Measurements from ENCODE around the gene RTN4R. TPM values are rescaled to one million over a fixed set of nuclear protein-coding genes. Genes with fewer than 3 reads are reported as not detected.

The RTN4R gene
- total and polyA plus RNA-seq, 2 of the 8 experiments (the other 6 are each of a cell fraction or from before 2014, with no cell fraction given), result 21.8 to 41.3 TPM

- TF ChIP-seq, protein P1, sequence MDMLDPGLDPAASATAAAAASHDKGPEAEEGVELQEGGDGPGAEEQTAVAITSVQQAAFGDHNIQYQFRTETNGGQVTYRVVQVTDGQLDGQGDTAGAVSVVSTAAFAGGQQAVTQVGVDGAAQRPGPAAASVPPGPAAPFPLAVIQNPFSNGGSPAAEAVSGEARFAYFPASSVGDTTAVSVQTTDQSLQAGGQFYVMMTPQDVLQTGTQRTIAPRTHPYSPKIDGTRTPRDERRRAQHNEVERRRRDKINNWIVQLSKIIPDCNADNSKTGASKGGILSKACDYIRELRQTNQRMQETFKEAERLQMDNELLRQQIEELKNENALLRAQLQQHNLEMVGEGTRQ (IDR thresholded peaks at IDR 0.05; ENCODE audit: low read length), result no peak
- TF ChIP-seq ASH2L (IDR thresholded peaks at IDR 0.05; ENCODE audit: low read length) (no peak), SIX5 (IDR thresholded peaks at IDR 0.05; ENCODE audit: low read depth, low read length) (no peak), TCF12 (IDR thresholded peaks at IDR 0.05; ENCODE audit: low read depth, low read length) (no peak), SP1 (IDR thresholded peaks at IDR 0.05; ENCODE audit: low read depth, low read length) (no peak), KDM4A (IDR thresholded peaks at IDR 0.05; ENCODE audit: low read depth, low read length, severe bottlenecking) (no peak)
- TF ChIP-seq, protein P2, sequence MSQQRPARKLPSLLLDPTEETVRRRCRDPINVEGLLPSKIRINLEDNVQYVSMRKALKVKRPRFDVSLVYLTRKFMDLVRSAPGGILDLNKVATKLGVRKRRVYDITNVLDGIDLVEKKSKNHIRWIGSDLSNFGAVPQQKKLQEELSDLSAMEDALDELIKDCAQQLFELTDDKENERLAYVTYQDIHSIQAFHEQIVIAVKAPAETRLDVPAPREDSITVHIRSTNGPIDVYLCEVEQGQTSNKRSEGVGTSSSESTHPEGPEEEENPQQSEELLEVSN (IDR thresholded peaks at IDR 0.05), result no peak
Measured at GRCh38 chr22:20199413-20199842, 68.7 kb downstream of the RTN4R start (continued).

Data from H1 (cell line).